Tibial artery (tissue), 4 donors: ENCODE data around the gene VWA5A.

ENCODE experiments used
- DNase-seq, 2 donors: peaks; one replicate each; pipeline ENCODE4 v3.0.0-alpha.2; 2019
- H3K27ac ChIP-seq, 2 donors: fragments of 200-600 bp; sonication (generic) in 1 of 2; 1 replicate in 1 of 2; 2 replicates in 1 of 2; pipeline ENCODE4 v1.5.1; 2018 to 2019; ENCODE audit warnings: mild to moderate bottlenecking in 1 of 2
- H3K27me3 ChIP-seq, 2 donors: fragments of 200-600 bp; sonication (generic) in 1 of 2; one replicate each; pipeline versions ENCODE4 v1.5.1 to v1.6.0; 2016 to 2019
- H3K36me3 ChIP-seq, 3 donors: fragments of 200-600 bp; sonication (generic) in 2 of 3; one replicate each; pipeline ENCODE4 v1.5.1; 2016 to 2019; ENCODE audit warnings: mild to moderate bottlenecking in 2 of 3
- H3K4me1 ChIP-seq, 4 donors: fragments of 200-600 bp; sonication (generic) in 2 of 4; 1 replicate in 3 of 4; 2 replicates in 1 of 4; pipeline ENCODE4 v1.5.1; 2016 to 2019
- H3K4me3 ChIP-seq, 2 donors: fragments of 200-600 bp; sonication (generic) in 1 of 2; 1 replicate in 1 of 2; 2 replicates in 1 of 2; pipeline ENCODE4 v1.5.1; 2018 to 2019; ENCODE audit warnings: mild to moderate bottlenecking in 2 of 2
- H3K9me3 ChIP-seq, 3 donors: fragments of 200-600 bp; sonication (generic) in 1 of 3; one replicate each; pipeline ENCODE4 v1.5.1; 2016 to 2019
- intact Hi-C: fragments of 100-400 bp; cut with DNase I; formaldehyde crosslinking; loops from one replicate; pipeline ENCODE4 v1.15.0; 2023; ENCODE audit warnings: low total_unique reads
- TF ChIP-seq, protein P1 (sequence below), 2 experiments: fragments of 200-600 bp in 1 of 2; fragments of 450-650 bp in 1 of 2; IDR thresholded peaks; one replicate each; pipeline ENCODE4 v1.5.1; 2017 to 2019; ENCODE audit warnings: antibody characterized with exemption in 2 of 2, mild to moderate bottlenecking in 1 of 2, moderate library complexity in 1 of 2

Gene VWA5A

GRCh38 chr11:124094731-124095130 is 20.5 kb upstream of the VWA5A start:
- Histone ChIP-seq H3K9me3 (no peaks in the 10 kb centered on the region), H3K27me3 (no peaks in the 10 kb centered on the region), H3K27ac (no peak overlapping the region), H3K4me3 (no peak overlapping the region), H3K4me1 (no peaks in the 10 kb centered on the region), H3K36me3 (no peaks in the 10 kb centered on the region)
- DNase-seq = no peak
- intact Hi-C loops = no loop called here
- TF ChIP-seq, protein P1, sequence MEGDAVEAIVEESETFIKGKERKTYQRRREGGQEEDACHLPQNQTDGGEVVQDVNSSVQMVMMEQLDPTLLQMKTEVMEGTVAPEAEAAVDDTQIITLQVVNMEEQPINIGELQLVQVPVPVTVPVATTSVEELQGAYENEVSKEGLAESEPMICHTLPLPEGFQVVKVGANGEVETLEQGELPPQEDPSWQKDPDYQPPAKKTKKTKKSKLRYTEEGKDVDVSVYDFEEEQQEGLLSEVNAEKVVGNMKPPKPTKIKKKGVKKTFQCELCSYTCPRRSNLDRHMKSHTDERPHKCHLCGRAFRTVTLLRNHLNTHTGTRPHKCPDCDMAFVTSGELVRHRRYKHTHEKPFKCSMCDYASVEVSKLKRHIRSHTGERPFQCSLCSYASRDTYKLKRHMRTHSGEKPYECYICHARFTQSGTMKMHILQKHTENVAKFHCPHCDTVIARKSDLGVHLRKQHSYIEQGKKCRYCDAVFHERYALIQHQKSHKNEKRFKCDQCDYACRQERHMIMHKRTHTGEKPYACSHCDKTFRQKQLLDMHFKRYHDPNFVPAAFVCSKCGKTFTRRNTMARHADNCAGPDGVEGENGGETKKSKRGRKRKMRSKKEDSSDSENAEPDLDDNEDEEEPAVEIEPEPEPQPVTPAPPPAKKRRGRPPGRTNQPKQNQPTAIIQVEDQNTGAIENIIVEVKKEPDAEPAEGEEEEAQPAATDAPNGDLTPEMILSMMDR (IDR thresholded peaks at IDR 0.05) = no peak

GRCh38 chr11:124096364-124096763 is 18.9 kb upstream of the VWA5A start:
- Histone ChIP-seq H3K27me3 (no peaks in the 10 kb centered on the region), H3K4me3 (no peak overlapping the region), H3K4me1 (no peaks in the 10 kb centered on the region), H3K9me3 (no peaks in the 10 kb centered on the region), H3K27ac (no peak overlapping the region), H3K36me3 (no peaks in the 10 kb centered on the region)
- no peak for DNase-seq
- intact Hi-C loops = no loop called here
- TF ChIP-seq, protein P1 (IDR thresholded peaks at IDR 0.05) = no peak

DNA sequence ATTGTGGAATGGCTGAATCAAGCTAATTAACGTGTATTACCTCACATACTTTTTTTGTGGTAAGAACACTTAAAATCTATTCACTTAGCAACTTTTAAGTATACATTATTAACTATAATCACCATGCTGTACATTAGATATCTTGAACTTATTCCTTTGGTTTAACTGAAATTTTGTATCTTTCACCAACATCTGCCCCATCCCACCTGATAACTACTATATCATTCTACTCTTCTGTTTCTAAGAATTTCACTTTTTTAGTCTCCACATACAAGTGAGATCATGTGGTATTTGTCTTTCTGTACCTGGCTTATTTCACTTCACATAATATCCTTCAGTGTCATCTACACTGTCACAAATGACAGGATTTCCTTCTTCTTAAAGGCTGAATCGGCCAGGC is 17.1 kb upstream of the VWA5A start:
- intact Hi-C loops = no loop called here
- Histone ChIP-seq H3K27me3 (no peaks in the 10 kb centered on the region), H3K27ac (no peak overlapping the region), H3K36me3 (no peaks in the 10 kb centered on the region), H3K4me3 (no peak overlapping the region), H3K4me1 (no peaks in the 10 kb centered on the region), H3K9me3 (no peaks in the 10 kb centered on the region)
- TF ChIP-seq, protein P1 (IDR thresholded peaks at IDR 0.05) = no peak
- no peak for DNase-seq

DNA sequence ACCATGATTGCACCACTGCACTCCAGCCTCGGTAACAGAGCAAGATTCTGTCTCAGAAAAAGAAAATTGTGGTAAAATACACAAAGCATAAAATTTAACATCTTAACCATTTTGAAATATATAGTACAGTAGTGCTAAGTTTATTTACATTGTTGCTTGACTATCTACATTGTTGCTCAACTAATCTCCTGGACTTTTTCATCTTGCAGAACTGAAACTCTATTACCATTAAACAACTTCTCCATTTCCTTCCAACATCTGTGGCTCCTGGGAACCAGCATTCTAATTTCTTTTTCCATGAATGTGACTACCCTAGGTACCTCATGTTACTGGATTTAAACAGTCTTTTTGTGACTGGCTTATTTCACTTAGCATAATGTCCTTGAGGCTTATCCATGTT is 13.5 kb upstream of the VWA5A start:
- H3K4me1 ChIP-seq = no peaks in the 10 kb centered on the region
- DNase-seq = no peak
- H3K27me3 ChIP-seq = peaks cover 0 to 2% of the 10 kb centered on the region in 2 donors
- no peaks in the 10 kb centered on the region for H3K9me3 ChIP-seq
- no peak overlapping the region for H3K27ac ChIP-seq
- TF ChIP-seq, protein P1 (IDR thresholded peaks at IDR 0.05) = no peak
- H3K4me3 ChIP-seq = no peak overlapping the region
- intact Hi-C loops = no loop called here
- no peaks in the 10 kb centered on the region for H3K36me3 ChIP-seq

GRCh38 chr11:124108156-124108555 is 7.1 kb upstream of the VWA5A start:
- intact Hi-C loops = no loop called here

More at GRCh38 chr11:124108156-124108555, 7.1 kb upstream of the VWA5A start:
- Histone ChIP-seq H3K27me3 (peaks cover 0 to 2% of the 10 kb centered on the region in 2 donors), H3K27ac (no peak overlapping the region), H3K4me3 (no peak overlapping the region), H3K36me3 (no peaks in the 10 kb centered on the region), H3K4me1 (no peaks in the 10 kb centered on the region), H3K9me3 (no peaks in the 10 kb centered on the region)
- DNase-seq = no peak
- TF ChIP-seq, protein P1 (IDR thresholded peaks at IDR 0.05) = no peak
